ENCODE data around the gene UBA52.

UBA52 gene

DNA sequence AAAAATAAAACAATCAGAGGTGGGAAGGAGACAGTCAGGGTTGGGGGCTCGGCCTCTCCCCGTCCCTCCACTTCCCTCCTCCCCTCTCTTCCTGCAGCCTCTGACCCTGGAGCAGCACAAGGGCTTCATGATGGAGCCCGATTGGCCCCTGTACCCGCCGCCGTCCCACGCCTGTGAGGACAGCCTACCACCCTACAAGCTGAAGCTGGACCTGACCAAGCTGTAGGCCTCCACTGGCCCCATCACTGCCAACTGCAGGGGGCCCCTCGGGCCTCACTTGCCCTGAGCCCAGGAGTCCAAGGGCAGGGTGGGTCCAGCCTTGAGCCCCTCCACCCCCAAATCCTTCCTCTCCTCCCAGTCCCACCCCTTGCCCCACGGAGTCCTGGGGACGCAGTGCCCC, 48.7 kb downstream of the UBA52 start:
- no peak overlapping the region for H3K4me3 ChIP-seq (ENCODE audit: low read depth, low read length)
- DNase-seq (ENCODE audit: low read depth): no peak

GRCh38 chr19:18620902-18621301, 49.2 kb downstream of the UBA52 start:
- no peak for DNase-seq (ENCODE audit: low read depth)
- no peak overlapping the region for H3K4me3 ChIP-seq (ENCODE audit: low read depth, low read length)

DNA sequence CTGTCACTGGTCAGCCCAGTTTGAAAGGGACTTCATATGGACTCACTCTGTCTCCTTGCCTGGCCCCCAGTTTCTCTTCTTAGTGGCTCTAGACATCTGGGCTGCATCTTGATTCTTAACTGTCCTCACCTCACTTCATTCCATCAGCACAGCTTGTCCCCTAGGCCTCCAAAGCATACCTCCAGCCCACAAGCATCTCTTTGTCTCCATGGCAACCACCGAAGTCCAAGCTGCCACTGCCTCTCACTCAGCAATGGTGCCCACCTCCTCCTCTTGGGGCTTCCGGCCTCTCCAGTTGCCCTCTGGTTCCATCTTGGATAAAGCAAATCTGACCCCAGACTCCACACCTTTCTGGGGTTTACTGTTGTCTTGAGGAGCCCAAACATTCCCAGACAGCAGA, 55.2 kb downstream of the UBA52 start:
- no peak for DNase-seq (ENCODE audit: low read depth)
- no peak overlapping the region for H3K4me3 ChIP-seq (ENCODE audit: low read depth, low read length)
